HG02885 (cell line): Measurements from ENCODE around the gene TOPBP1.

Source experiments
- ATAC-seq: cut with Tn5 transposase; IDR thresholded peaks from one replicate; pipeline ENCODE4 v1.9.1; 2021; ENCODE audit warnings: mild to moderate bottlenecking; ENCODE audit not compliant: unreplicated experiment, poor library complexity

TOPBP1 gene

GRCh38 chr3:133620066-133620784 lies 41.5 kb downstream of the TOPBP1 start:
- peak; percentile 100 for ATAC-seq

DNA sequence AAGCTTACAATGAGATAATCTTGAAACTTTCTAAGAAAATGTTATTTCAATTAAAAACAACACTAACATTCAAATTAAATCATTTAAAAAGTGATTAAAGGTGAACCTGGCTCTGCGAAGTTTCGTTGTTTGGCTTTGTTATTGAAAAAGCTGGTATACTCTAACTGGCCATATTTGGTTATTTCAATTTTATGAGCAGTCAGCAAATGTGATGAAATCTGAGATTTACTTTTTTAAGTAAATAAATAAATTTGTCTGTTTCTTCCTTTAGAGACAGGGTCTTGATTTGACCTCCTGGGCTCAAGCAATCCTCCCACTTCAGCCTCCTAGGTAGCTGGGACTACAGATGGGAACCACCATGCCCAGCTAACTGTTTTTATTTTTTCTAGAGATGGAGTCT lies 50.2 kb downstream of the TOPBP1 start:
- no peak for ATAC-seq

GRCh38 chr3:133610031-133610430 lies 51.7 kb downstream of the TOPBP1 start:
- ATAC-seq, result no peak

DNA sequence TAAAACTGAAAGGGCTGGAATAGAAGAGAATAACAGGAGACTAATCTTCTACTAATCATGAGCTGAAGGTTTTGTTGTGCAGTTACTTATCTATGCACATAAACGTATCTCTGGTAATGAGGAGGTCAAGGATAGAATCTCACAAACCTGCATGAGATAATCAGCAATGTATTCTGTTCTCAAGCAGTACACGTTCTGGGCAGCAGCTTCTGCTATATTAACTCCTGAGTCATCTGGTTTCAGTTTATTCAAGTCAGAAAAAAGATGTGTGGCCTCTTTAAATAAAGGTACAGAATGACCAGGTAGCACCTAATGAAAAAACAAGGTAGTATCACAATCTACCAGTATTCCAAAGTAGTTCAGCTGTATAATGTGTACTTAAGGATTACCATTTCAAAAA lies 53.4 kb downstream of the TOPBP1 start:
- no peak for ATAC-seq

- no peak for ATAC-seq
These were observed 53.9 kb downstream of the TOPBP1 start for GRCh38 chr3:133607816-133608215.

DNA sequence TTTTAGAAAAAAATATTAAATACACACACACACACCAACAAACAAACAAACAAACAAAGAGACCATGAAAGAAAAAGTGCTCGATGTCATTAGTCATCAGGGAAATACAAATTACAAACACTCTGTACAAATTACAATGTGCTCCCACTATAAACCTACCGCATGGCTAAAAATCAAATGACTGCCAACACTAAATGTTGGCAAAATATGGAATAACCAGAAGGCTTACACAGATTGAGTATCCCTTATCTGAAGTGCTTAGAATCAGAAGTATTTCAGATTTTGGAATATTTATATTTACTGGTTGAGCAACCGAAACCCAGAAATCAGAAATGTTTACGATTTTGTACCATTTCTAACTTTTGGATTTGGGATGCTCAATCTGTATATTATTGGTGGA lies 54.8 kb downstream of the TOPBP1 start:
- no peak for ATAC-seq

DNA sequence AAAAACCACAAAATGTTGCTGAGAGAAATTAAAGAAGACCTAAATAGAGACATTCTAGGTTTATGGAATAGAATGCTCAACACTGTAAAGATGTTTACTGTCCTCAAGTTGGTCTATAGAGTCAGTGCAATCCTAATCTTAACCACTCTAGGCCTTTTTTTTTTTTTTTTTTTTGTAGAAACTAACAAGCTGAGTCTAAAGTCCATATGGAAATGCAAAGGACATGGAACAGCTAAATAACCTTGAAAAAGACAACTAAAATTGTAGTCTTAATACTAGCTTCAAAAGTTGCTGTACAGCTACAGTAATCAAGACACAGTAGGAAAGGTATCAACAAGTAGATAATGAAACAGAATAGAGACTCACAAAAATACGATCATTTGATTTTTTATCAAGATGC lies 55.4 kb downstream of the TOPBP1 start:
- no peak for ATAC-seq

DNA sequence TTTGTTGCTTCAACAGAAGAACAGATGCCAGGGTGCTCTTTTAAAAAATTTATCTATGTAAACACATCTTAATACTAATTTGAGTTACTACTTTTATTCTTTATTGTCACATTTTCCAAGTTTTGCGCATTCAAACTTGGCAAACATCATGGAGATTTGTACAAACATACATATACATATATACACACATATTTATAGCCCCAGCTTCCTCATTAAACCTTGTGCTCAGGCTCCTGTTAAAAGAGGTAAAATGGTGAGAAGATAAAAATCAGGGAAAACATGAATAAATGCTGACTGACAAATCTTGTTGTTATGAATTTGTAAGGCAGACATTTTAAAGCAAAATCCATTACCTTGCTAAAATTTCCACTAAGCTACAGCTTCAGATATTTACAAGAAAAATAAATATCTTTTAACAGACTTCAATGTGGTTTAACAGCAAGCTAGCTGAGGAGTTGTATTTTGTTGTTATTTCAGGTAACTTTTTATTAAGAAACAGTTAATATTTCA lies 61.1 kb downstream of the TOPBP1 start:
- no peak for ATAC-seq

DNA sequence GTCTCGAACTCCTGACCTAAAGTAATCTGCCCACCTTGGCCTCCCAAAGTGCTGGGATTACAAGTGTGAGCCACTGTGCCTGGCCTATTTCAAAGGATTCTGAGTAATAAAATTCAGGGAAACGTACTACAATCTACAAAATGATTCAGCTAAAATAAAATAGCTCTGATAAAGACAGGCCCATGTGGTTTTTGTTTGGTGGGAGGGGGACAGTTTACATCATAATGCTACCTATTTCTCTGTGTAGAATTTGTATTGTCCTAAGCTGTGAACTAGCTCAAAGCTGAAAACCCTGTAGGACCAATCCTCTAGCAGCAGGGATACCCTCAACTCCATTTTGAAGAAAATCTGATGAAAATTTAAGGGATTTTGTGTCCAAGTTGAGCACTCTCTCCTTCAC lies 62.5 kb downstream of the TOPBP1 start:
- ATAC-seq, result no peak

DNA sequence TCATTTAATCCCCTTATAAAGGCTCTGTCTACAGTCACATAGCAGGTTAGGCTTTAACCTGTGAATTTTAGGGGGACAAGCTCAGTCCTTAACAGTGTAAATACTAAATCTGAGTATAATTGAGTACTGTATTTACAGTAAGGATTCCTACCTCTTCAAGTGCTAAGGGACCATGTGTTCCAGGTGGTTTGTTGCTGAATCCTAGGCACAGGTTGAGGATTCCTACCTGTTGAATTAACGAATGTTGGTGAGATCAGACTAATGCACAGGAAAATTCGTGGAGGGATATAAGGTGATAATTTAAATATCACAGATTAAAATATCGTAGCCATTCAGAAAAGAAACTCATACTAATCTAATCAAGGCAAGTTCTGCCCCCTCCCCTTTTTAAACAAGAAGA lies 63.3 kb downstream of the TOPBP1 start:
- no peak for ATAC-seq

GRCh38 chr3:133595341-133595740 lies 66.4 kb downstream of the TOPBP1 start:
- peak; percentile 30 for ATAC-seq

DNA sequence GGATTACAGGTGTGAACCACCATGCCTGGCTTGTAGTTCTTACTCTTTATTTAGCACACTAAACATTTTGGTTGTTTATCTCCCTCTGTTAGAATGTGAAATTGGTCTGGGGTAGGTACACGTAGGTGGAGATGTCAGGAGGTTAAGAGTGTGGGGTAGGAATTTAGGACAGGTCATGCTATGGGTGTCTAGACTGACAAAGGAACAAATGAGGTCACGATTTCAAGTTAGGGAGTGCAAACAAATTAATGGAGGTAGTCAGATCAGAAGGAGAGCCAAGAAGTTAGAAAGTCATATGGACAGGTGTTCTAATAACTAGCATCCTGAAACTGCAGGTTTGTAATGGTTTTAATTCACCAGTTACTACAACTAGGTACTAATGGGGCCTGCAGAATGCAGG lies 68.5 kb downstream of the TOPBP1 start:
- peak; percentile 12 for ATAC-seq

DNA sequence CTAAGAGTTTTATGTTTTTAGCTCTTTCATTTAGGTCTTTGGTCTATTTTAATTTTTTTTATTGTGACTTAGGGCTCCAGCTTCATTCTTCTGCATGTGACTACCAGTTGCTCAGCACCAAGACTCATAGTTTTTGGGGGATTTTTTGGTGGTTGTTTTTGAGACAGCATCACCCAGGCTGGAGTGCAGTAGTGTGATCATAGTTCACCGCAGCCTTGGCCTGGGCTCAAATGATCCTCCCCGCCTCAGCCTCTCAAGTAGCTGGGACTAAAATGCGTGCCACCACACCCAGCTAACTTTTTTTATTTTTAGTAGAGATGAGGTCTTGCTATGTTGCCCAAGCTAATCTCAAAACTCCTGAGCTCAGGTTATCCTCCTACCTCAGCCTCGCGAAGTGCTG lies 68.9 kb downstream of the TOPBP1 start:
- ATAC-seq, result peak; percentile 69

GRCh38 chr3:133591271-133591742 lies 70.4 kb downstream of the TOPBP1 start:
- no peak for ATAC-seq

GRCh38 chr3:133589503-133589902 lies 72.2 kb downstream of the TOPBP1 start:
- no peak for ATAC-seq

- ATAC-seq, result no peak
These were observed 72.8 kb downstream of the TOPBP1 start for GRCh38 chr3:133588784-133589465.

- ATAC-seq, result no peak
These were observed 73.7 kb downstream of the TOPBP1 start for GRCh38 chr3:133588035-133588434.

- no peak for ATAC-seq
These were observed 78.3 kb downstream of the TOPBP1 start for GRCh38 chr3:133583396-133583795.

DNA sequence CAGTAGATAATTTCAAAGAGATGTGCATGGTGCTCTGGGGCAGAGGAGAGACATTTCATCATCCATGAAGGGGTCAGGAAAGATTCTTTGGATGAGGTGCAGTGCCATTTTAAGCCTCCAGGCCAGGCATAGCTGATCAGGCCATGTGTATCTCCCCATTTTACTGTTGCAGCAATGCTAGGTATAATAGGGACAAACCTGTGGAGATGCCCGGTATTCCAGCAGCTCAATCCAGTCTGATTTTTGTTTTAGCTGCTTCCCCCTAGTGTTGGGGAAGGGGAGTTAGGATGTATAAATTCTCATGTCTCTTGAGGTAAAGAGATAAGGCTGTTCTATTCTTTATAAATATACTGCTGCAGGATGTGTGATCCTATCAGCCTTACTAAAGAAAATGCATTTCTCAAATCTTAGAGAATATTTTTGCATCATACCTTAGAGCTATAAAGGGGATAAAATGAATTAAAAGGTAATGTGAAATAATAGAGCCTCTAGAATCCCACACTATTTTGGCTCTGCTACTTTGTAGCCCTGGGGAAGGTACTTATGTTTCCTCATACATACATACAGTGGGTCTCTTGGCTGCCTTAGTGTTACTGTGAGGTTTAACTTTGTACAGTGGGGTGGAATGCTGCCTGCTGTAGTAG lies 83.1 kb downstream of the TOPBP1 start:
- no peak for ATAC-seq

GRCh38 chr3:133576169-133576568 lies 85.6 kb downstream of the TOPBP1 start:
- no peak for ATAC-seq

DNA sequence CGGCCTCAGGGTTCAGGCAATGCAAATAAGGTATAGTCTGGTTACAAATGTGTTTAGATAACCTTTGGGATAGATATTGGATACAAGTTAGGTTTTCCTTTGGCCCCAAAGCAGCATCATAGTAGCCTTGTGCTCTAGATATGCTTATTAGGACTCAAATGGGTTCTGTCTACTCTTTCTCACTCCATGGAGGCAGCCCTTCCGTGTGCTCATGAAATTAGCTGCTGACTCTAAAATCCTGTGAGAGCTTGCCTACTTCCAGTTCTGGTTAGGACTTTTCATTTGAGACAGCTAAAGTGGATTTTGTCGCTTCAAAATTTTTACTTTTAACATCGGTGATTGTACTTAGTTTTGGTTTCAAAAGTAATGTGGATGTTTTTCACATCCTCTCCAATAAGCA lies 86.7 kb downstream of the TOPBP1 start:
- ATAC-seq, result no peak
